ENCODE results near the gene ZNF778. TPM values are rescaled to one million over a fixed set of nuclear protein-coding genes. Genes with fewer than 3 reads are reported as not detected.

The ZNF778 gene
- total and polyA plus RNA-seq, 12 donors = 1.9 to 20.5 (median 8.4) TPM

GRCh38 chr16:89175280-89176146 lies 42.0 kb upstream of the ZNF778 start:
- TF ChIP-seq POLR2A (IDR thresholded peaks at IDR 0.05) = no peak
- no peak for TF ChIP-seq CTCF (IDR thresholded peaks at IDR 0.05)
- DNase-seq = no peak
- Histone ChIP-seq H3K4me3 (no peak overlapping the region), H3K36me3 (replicated peaks in 1 of 2) (no peaks in the 10 kb centered on the region), H3K4me1 (replicated peaks in 1 of 2) (peaks cover 4 to 6% of the 10 kb centered on the region in 2 donors), H3K27ac (no peak overlapping the region), H3K9me3 (replicated peaks in 1 of 3) (no peaks in the 10 kb centered on the region), H3K27me3 (no peaks in the 10 kb centered on the region)
- intact Hi-C loops (cut with DNase I) = no loop called here
- WGBS, 4 donors = 33 to 54% (median 47%) methylated on average over 3 to 20 of the region's 20 CpGs

DNA sequence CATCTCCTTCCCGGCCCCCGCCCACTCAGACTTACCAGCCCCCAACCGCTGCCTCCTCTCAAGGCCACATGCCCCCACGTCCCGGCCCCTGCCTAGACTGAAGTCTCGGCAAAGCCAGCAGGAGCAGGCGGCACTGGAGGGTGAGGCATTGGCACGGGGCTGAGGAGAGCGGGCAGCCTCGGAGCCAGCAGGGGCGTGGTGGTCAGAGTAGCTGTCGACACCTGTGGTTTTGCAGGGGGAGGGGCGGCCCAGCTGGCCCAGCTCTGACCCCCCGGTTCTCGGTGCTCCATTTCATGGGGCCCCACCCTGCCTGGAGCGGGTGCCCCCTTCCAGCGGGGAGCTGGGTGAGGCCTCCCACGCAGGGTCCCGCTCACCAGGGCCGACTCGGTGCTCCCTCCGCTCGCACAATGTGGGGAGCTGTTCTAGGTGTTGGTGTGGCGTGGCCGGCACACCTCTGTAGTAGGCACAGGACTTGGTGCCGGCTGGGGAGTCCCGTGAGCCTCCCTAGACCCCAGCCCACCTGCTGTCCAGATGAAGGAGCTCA lies 41.3 kb upstream of the ZNF778 start:
- Histone ChIP-seq H3K4me3 (no peak overlapping the region), H3K27me3 (no peaks in the 10 kb centered on the region), H3K4me1 (replicated peaks in 1 of 2) (no peaks in the 10 kb centered on the region), H3K36me3 (replicated peaks in 1 of 2) (no peaks in the 10 kb centered on the region), H3K27ac (no peak overlapping the region), H3K9me3 (replicated peaks in 1 of 3) (no peaks in the 10 kb centered on the region)
- DNase-seq = no peak
- WGBS, 4 donors = 80 to 92% (median 85%) methylated on average over 2 to 27 of the region's 27 CpGs
- intact Hi-C loops (cut with DNase I) = no loop called here
- TF ChIP-seq POLR2A (IDR thresholded peaks at IDR 0.05) (no peak), CTCF (IDR thresholded peaks at IDR 0.05) (no peak)

DNA sequence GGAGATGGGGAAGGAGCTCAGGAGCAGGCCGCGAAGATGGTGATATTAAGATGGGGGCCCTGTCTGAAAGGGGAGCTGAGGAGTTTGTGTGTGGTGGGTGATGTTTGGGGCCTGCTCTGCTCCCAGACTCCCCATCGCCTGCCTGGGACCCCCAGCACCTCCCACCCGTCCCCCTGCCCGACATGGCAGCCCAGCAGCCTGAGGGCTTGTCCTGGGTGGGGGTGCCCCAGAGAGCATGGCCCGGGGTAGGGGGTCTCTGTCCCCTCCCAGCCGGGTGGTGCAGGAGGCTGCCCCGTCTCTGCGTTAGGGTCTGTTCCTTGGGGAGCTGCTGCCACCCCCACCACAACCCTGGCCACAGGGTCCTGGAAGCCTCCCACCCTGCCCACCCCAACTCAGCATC lies 40.8 kb upstream of the ZNF778 start:
- no peak for TF ChIP-seq CTCF (IDR thresholded peaks at IDR 0.05)
- TF ChIP-seq POLR2A (IDR thresholded peaks at IDR 0.05) = no peak
- intact Hi-C loops (cut with DNase I) = no loop called here
- no peaks in the 10 kb centered on the region for H3K4me1 ChIP-seq (replicated peaks in 1 of 2)
- DNase-seq = no peak
- no peaks in the 10 kb centered on the region for H3K36me3 ChIP-seq (replicated peaks in 1 of 2)
- no peak overlapping the region for H3K4me3 ChIP-seq
- H3K9me3 ChIP-seq (replicated peaks in 1 of 3) = no peaks in the 10 kb centered on the region
- no peaks in the 10 kb centered on the region for H3K27me3 ChIP-seq
- no peak overlapping the region for H3K27ac ChIP-seq
- WGBS, 4 donors = 71 to 86% (median 79%) methylated on average over 6 to 9 of the region's 9 CpGs

- no peak for DNase-seq
- no peaks in the 10 kb centered on the region for H3K27me3 ChIP-seq
- H3K4me1 ChIP-seq (replicated peaks in 1 of 2) = no peaks in the 10 kb centered on the region
- H3K9me3 ChIP-seq (replicated peaks in 1 of 3) = no peaks in the 10 kb centered on the region
- no peak overlapping the region for H3K4me3 ChIP-seq
- no peaks in the 10 kb centered on the region for H3K36me3 ChIP-seq (replicated peaks in 1 of 2)
- intact Hi-C loops (cut with DNase I) = no loop called here
- WGBS, 4 donors = 62 to 81% (median 66%) methylated on average over 3 to 12 of the region's 12 CpGs
- no peak overlapping the region for H3K27ac ChIP-seq
- TF ChIP-seq CTCF (IDR thresholded peaks at IDR 0.05) (no peak), POLR2A (IDR thresholded peaks at IDR 0.05) (no peak)
These were observed 40.0 kb upstream of the ZNF778 start for GRCh38 chr16:89177501-89177900.
